ENCODE results near the gene PARD6B.

Gene PARD6B

GRCh38 chr20:50750145-50750671, 18.8 kb downstream of the PARD6B start:
- H3K4me2 ChIP-seq (ENCODE audit: low read depth, low read length, poor library complexity, severe bottlenecking) = no peak overlapping the region
- no peaks in the 10 kb centered on the region for H3F3A ChIP-seq (ENCODE audit: low read depth)
- no peaks in the 10 kb centered on the region for H3K9me3 ChIP-seq (ENCODE audit: insufficient read depth, low read depth, low read length)
- H3K4me3 ChIP-seq (ENCODE audit: low read length, poor library complexity, severe bottlenecking) = no peak overlapping the region
- no peaks in the 10 kb centered on the region for H3K79me2 ChIP-seq (ENCODE audit: insufficient read depth, low read length)
- no peaks in the 10 kb centered on the region for H3K9me2 ChIP-seq (replicated peaks; ENCODE audit: low read depth, low read length)
- peaks cover 3% of the 10 kb centered on the region for H4K20me1 ChIP-seq (ENCODE audit: insufficient read depth, low read length, poor library complexity, severe bottlenecking)
- no peak for TF ChIP-seq CTCF (conservative IDR thresholded peaks at IDR 0.05; ENCODE audit: low read length)
- no peak for TF ChIP-seq EZH2phosphoT487 (IDR thresholded peaks at IDR 0.05; ENCODE audit: borderline replicate concordance)
- no peaks in the 10 kb centered on the region for H3K27me3 ChIP-seq (ENCODE audit: insufficient read depth, low read length, poor library complexity, severe bottlenecking)
- H3K4me1 ChIP-seq (ENCODE audit: insufficient read depth, low read length, poor library complexity, severe bottlenecking) = no peaks in the 10 kb centered on the region
- no peak overlapping the region for H2AFZ ChIP-seq (ENCODE audit: low read length)
- peaks cover 5% of the 10 kb centered on the region; the same call in 1 of the 2 replicates for H3K36me3 ChIP-seq (ENCODE audit: insufficient read depth, low read length)
- H3K9ac ChIP-seq (ENCODE audit: low read depth, low read length, poor library complexity, severe bottlenecking) = no peak overlapping the region

- Histone ChIP-seq H3K4me3 (ENCODE audit: low read length, poor library complexity, severe bottlenecking) (no peak overlapping the region), H2AFZ (ENCODE audit: low read length) (no peak overlapping the region), H4K20me1 (ENCODE audit: insufficient read depth, low read length, poor library complexity, severe bottlenecking) (peaks cover 3% of the 10 kb centered on the region), H3K4me1 (ENCODE audit: insufficient read depth, low read length, poor library complexity, severe bottlenecking) (no peaks in the 10 kb centered on the region), H3K9ac (ENCODE audit: low read depth, low read length, poor library complexity, severe bottlenecking) (no peak overlapping the region), H3K79me2 (ENCODE audit: insufficient read depth, low read length) (no peaks in the 10 kb centered on the region), H3F3A (ENCODE audit: low read depth) (no peaks in the 10 kb centered on the region), H3K27me3 (ENCODE audit: insufficient read depth, low read length, poor library complexity, severe bottlenecking) (no peaks in the 10 kb centered on the region), H3K4me2 (ENCODE audit: low read depth, low read length, poor library complexity, severe bottlenecking) (no peak overlapping the region), H3K9me2 (replicated peaks; ENCODE audit: low read depth, low read length) (no peaks in the 10 kb centered on the region), H3K36me3 (ENCODE audit: insufficient read depth, low read length) (peaks cover 5% of the 10 kb centered on the region; the same call in 1 of the 2 replicates), H3K9me3 (ENCODE audit: insufficient read depth, low read depth, low read length) (no peaks in the 10 kb centered on the region)
- TF ChIP-seq EZH2phosphoT487 (IDR thresholded peaks at IDR 0.05; ENCODE audit: borderline replicate concordance) = no peak
- no peak for TF ChIP-seq CTCF (conservative IDR thresholded peaks at IDR 0.05; ENCODE audit: low read length)
Measured at GRCh38 chr20:50753152-50753551, 21.8 kb downstream of the PARD6B start.

GRCh38 chr20:50754420-50754819, 23.0 kb downstream of the PARD6B start:
- H3K9ac ChIP-seq (ENCODE audit: low read depth, low read length, poor library complexity, severe bottlenecking) = no peak overlapping the region
- H3K79me2 ChIP-seq (ENCODE audit: insufficient read depth, low read length) = no peaks in the 10 kb centered on the region
- no peaks in the 10 kb centered on the region for H3K4me1 ChIP-seq (ENCODE audit: insufficient read depth, low read length, poor library complexity, severe bottlenecking)
- no peak for TF ChIP-seq EZH2phosphoT487 (IDR thresholded peaks at IDR 0.05; ENCODE audit: borderline replicate concordance)
- H3K9me3 ChIP-seq (ENCODE audit: insufficient read depth, low read depth, low read length) = no peaks in the 10 kb centered on the region
- H3K4me2 ChIP-seq (ENCODE audit: low read depth, low read length, poor library complexity, severe bottlenecking) = no peak overlapping the region
- H3K36me3 ChIP-seq (ENCODE audit: insufficient read depth, low read length) = peaks cover 5% of the 10 kb centered on the region; the same call in 1 of the 2 replicates
- no peaks in the 10 kb centered on the region for H3K27me3 ChIP-seq (ENCODE audit: insufficient read depth, low read length, poor library complexity, severe bottlenecking)
- no peak overlapping the region for H3K4me3 ChIP-seq (ENCODE audit: low read length, poor library complexity, severe bottlenecking)
- H3K9me2 ChIP-seq (replicated peaks; ENCODE audit: low read depth, low read length) = no peaks in the 10 kb centered on the region
- H2AFZ ChIP-seq (ENCODE audit: low read length) = no peak overlapping the region
- peaks cover 2% of the 10 kb centered on the region for H4K20me1 ChIP-seq (ENCODE audit: insufficient read depth, low read length, poor library complexity, severe bottlenecking)
- no peaks in the 10 kb centered on the region for H3F3A ChIP-seq (ENCODE audit: low read depth)

- Histone ChIP-seq H3K79me2 (ENCODE audit: insufficient read depth, low read length) (no peaks in the 10 kb centered on the region), H3K27me3 (ENCODE audit: insufficient read depth, low read length, poor library complexity, severe bottlenecking) (no peaks in the 10 kb centered on the region), H3K4me1 (ENCODE audit: insufficient read depth, low read length, poor library complexity, severe bottlenecking) (no peaks in the 10 kb centered on the region), H3K9me2 (replicated peaks; ENCODE audit: low read depth, low read length) (no peaks in the 10 kb centered on the region), H4K20me1 (ENCODE audit: insufficient read depth, low read length, poor library complexity, severe bottlenecking) (no peaks in the 10 kb centered on the region), H3K4me3 (ENCODE audit: low read length, poor library complexity, severe bottlenecking) (no peak overlapping the region), H3F3A (ENCODE audit: low read depth) (no peaks in the 10 kb centered on the region), H3K9ac (ENCODE audit: low read depth, low read length, poor library complexity, severe bottlenecking) (no peak overlapping the region), H2AFZ (ENCODE audit: low read length) (no peak overlapping the region), H3K36me3 (ENCODE audit: insufficient read depth, low read length) (no peaks in the 10 kb centered on the region), H3K4me2 (ENCODE audit: low read depth, low read length, poor library complexity, severe bottlenecking) (no peak overlapping the region), H3K9me3 (ENCODE audit: insufficient read depth, low read depth, low read length) (no peaks in the 10 kb centered on the region)
- TF ChIP-seq EZH2phosphoT487 (IDR thresholded peaks at IDR 0.05; ENCODE audit: borderline replicate concordance) (no peak), CTCF (conservative IDR thresholded peaks at IDR 0.05; ENCODE audit: low read length) (no peak)
Measured at GRCh38 chr20:50756447-50756846, 25.1 kb downstream of the PARD6B start.

Measured in Loucy (cell line).